NCI-H345 (cell line): ENCODE results near the gene ADCY2.
"Not testable (repeated sequence)": the region's sequence is repeated elsewhere in the genome, so short reads cannot be mapped to it uniquely, and the experiment has no call there.

Experiments
- DNase-seq: peaks from one replicate; lab custom pipeline; 2025; lab: John Stamatoyannopoulos, UW

Gene ADCY2

GRCh38 chr5:7395432-7395946 lies 449 bp upstream of the ADCY2 start:
- DNase-seq = no peak

- DNase-seq = peak; percentile 74
These were observed 946 bp downstream of the ADCY2 start for GRCh38 chr5:7396713-7397454.

GRCh38 chr5:7397937-7398336 lies 2.0 kb downstream of the ADCY2 start:
- DNase-seq = peak; percentile 22

- peak; percentile 74 for DNase-seq
These were observed 2.8 kb downstream of the ADCY2 start for GRCh38 chr5:7398596-7399280.

- no peak for DNase-seq
These were observed 9.3 kb downstream of the ADCY2 start for GRCh38 chr5:7405277-7405676.

GRCh38 chr5:7410936-7411511 lies 15.1 kb downstream of the ADCY2 start:
- DNase-seq = no peak

- DNase-seq = no peak
These were observed 16.5 kb downstream of the ADCY2 start for GRCh38 chr5:7412409-7412808.

- DNase-seq = no peak
These were observed 19.2 kb downstream of the ADCY2 start for GRCh38 chr5:7415123-7415522.

- no peak for DNase-seq
These were observed 19.9 kb downstream of the ADCY2 start for GRCh38 chr5:7415587-7416535.

GRCh38 chr5:7418276-7418675 lies 22.3 kb downstream of the ADCY2 start:
- no peak for DNase-seq

GRCh38 chr5:7419367-7419766 lies 23.4 kb downstream of the ADCY2 start:
- no peak for DNase-seq

GRCh38 chr5:7419846-7420245 lies 23.9 kb downstream of the ADCY2 start:
- no peak for DNase-seq

- DNase-seq = no peak
These were observed 24.8 kb downstream of the ADCY2 start for GRCh38 chr5:7420510-7421280.

- DNase-seq = no peak
These were observed 26.6 kb downstream of the ADCY2 start for GRCh38 chr5:7422316-7423106.

- DNase-seq = not testable (repeated sequence)
These were observed 27.3 kb downstream of the ADCY2 start for GRCh38 chr5:7423231-7423630.

- no peak for DNase-seq
These were observed 29.9 kb downstream of the ADCY2 start for GRCh38 chr5:7425830-7426229.

GRCh38 chr5:7426284-7426683 lies 30.3 kb downstream of the ADCY2 start:
- DNase-seq = no peak

GRCh38 chr5:7434914-7435313 lies 39.0 kb downstream of the ADCY2 start:
- DNase-seq = no peak

GRCh38 chr5:7435503-7435902 lies 39.6 kb downstream of the ADCY2 start:
- no peak for DNase-seq

GRCh38 chr5:7436521-7436920 lies 40.6 kb downstream of the ADCY2 start:
- no peak for DNase-seq
